DMS153 treated with DMSO at 0.1 percent for 48 hours (cell line): Measurements from ENCODE around the gene TACR2.
"Not testable (repeated sequence)": the region's sequence is repeated elsewhere in the genome, so short reads cannot be mapped to it uniquely, and the experiment has no call there.

ENCODE experiments used
- DNase-seq: peaks from one replicate; lab custom pipeline; 2025; ENCODE audit not compliant: unreplicated experiment; lab: John Stamatoyannopoulos, UW

The TACR2 gene

DNA sequence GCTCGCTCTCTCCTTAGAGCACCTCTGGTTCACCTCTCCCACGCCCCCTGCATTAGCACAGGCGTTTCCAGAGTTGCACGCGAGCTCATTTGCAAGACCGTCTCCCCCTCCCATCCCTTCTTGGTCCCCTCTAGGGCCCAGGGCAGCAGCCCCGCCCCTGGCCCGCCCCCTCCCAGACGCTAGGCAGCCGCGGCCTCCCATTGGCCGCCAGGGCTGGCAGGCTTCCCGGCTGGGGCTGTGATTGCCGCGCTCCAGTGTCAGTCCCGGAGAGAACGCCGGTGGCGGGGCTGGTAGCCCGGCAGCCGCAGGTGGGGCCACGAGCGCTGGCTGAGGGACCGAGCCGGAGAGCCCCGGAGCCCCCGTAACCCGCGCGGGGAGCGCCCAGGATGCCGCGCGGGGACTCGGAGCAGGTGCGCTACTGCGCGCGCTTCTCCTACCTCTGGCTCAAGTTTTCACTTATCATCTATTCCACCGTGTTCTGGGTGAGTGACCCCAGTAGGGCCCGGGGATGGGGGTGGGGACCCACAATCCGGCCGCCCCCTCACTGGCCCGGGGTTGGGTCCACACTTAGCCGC lies 34.6 kb upstream of the TACR2 start, which contains the start of gene TSPAN15:
TSPAN15 (plus strand) TSS at position 257 of the 575 bp plus-strand sequence; CDS start at position 387, 130 bp downstream.
- peak; percentile 77 for DNase-seq

DNA sequence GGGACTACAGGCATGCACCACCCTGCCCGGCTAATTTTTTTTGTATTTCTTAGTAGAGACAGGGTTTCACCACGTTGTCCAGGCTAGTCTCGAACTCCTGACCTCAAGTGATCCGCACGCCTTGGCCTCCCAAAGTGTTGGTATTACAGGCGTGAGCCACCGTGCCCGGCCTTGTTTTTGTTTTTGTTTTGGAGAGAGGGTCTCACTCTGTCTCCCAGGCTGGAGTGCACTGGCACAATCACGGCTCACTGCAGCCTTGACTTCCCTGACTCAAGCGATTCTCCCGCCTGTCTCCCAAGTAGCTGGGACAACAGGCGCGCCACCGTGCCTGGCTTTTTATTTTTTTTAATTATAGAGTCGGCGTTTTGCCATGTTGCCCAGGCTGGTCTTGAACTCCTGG lies 33.7 kb upstream of the TACR2 start:
- not testable (repeated sequence) for DNase-seq

DNA sequence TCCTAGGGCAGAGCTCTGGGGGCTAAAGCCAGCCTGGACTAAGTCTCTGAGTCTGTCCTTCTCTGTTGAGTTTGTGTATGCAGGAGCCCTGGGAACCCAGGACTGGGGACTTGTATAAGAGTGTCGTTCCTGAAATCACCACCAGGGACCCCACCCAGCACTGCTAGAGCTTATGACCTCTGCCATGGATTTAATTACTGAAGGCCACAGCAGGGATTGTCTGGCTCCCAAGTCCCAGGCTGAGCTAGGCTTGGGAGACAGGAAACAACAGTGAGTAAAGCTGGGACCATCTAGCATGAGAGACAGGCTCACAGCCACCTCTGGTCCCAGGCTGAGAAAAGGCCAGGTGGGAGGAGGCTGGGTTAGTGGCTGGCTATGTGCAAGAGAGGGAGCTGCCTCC lies 33.1 kb upstream of the TACR2 start:
- DNase-seq = peak; percentile 84

DNA sequence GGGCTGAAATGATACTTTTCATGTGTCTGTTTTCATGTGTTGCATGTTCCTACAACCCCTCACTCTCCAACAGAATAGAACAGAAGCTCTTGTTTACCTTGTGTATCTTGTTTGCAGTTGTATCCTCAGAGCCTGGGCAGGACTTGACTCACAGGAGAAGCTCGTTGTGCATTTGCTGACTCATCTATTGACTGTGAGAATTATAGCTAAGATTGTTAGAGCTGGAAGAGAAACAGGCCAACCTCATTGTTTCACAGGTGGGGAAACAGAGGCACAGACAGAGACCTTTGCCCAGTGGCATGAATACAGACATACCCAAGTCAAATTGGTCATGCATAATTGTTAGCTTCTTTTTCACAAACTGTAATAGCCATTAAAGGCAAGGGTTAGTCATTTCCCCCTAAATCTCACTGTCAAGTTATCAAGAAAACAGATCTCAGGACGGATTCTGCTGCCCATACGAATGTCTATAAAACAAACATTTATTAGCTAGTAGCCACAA lies 30.0 kb upstream of the TACR2 start:
- DNase-seq = no peak

DNA sequence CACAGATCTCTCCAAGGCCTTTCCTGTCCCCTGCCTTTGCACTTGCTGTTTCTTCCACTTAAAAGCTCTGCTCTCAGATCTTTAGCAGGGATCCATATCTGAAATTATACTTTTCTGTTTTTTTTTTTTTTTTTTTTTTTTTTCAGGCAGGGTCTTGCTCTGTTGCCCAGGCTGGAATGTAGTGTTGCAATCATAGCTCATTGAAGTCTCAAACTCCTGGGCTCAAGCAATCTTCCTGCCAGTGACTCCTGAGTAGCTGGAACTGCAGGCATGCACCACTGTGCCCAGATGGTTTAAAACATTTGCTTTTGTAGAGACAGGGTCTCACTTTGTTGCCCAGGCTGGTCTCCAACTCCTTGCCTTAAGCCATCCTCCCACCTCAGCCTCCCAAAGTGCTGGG lies 29.5 kb upstream of the TACR2 start:
- no peak for DNase-seq

DNA sequence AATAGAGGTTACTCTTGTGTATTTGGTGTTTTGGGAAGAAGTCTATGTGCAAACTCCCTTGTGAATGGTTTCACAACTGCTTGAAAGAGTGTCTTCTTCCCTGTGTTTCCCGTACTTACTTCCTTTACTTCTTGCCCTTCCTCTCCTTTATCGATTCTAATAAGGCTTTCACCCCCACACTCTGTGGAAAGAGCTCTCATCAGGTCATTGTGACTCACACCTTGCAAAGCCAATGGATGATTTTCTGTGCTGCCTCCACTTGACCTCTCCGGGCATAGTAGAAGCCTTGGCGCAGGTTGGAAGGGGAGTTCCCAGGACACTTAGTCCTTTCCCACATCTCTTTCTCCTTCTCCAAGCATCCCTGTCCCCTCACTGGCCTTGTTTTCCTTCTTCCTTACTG lies 28.3 kb upstream of the TACR2 start:
- DNase-seq = no peak

DNA sequence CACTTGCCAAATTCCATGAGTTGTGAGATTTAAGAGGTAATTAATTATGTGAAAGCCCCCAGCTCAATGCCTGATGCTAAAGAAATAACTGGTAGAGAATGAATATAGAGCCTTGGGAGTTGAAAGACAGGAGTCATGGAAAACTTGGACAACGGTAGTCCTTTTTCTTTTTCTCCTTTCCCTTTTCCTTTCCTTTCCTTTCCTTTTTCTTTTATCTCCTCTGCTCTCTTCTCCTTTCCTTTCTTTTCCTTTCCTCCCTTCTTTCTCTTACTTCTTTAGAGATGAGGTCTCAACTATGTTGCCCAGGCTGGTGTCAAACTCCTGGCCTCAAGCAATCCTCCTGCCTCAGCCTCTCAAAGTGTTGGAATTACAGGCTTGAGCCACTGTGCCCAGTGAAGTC lies 26.6 kb upstream of the TACR2 start:
- no peak for DNase-seq

DNA sequence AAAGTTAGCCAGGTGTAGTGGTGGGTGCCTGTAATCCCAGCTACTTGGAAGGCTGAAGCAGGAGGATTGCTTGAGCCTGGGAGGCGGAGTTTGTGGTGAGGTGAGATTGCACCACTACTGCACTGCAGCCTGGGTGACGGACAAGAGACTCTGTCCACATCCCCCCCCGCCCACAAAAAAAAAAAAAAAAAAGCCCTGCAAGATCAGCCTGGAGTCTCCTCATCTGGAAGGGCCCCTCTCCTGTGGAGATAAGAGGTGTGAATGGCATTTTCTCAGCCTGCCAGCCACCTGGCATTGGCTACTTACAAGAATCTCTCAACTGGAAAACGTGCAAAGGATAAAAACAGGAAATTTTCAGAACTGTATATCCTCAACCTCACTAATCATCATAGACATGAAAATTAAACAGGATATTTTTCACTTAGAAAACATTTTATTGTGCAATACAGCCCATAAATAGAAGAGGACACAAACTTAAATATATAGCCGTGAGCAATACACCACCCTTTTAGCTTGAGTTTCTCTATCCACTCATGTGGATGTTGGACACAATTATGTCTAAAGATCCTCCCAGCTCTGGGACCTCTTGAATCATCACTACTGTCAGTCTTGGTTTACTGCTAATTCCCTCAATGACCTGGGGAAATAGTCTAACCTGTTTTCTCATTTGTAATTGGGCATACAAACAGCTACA lies 23.2 kb upstream of the TACR2 start:
- DNase-seq = peak; percentile 16

DNA sequence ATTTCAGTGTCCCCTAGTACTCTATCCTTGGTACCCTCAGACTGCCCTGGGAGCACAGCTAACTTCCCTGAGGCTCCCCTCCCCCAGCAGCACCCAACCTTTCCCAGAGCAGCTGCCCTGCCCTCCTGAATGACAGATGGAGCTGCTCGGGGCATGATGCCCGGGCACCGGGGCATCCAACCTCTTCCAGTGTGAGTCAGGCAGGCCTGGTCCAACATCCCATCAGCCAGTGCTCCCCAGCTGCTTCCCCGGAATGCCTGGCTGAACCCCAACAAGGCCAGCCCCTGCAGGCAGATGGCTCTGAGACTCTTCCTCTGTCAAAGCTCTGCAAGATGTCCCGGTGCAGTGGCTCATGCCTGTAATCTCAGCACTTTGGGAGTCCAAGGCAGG lies 22.6 kb upstream of the TACR2 start:
- peak; percentile 21 for DNase-seq

DNA sequence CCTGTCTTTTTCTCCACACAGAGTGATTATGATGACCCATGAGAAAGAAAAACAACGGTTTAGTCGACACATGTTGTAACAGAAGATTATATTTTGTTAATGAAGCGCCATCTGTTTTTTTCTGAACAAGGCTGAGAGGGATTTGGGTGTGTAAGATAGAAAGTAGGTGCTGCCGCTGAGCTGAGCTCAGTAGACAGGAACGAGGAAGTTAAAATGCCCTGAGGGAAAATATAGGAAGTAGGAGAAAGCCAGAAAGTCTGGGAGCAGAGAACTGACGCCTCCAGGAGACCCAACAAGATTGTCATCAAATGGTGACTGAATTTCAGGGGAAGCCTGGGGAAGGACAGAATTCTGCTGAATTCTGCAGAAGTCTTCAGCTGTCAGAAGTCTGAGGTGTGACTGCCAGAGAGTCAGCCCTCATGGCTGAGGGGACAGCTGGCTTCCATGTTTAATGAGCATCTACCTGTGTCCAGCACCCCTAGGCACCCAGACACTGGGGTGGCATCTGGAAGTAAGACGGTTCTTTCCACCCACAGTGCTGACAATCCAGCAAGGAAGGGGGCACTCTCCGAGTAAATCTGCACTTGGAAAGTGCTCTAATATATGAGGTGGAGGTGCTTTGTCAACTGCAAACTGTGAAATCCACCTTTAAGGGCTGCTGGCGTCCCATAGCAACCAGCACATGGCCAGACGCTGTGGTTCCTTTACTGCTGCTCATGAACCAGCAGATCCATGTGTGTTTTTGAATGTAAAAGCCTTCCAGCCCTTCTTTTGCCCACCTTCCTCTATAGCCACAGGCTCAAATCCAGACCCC lies 22.0 kb upstream of the TACR2 start:
- DNase-seq = peak; percentile 32

DNA sequence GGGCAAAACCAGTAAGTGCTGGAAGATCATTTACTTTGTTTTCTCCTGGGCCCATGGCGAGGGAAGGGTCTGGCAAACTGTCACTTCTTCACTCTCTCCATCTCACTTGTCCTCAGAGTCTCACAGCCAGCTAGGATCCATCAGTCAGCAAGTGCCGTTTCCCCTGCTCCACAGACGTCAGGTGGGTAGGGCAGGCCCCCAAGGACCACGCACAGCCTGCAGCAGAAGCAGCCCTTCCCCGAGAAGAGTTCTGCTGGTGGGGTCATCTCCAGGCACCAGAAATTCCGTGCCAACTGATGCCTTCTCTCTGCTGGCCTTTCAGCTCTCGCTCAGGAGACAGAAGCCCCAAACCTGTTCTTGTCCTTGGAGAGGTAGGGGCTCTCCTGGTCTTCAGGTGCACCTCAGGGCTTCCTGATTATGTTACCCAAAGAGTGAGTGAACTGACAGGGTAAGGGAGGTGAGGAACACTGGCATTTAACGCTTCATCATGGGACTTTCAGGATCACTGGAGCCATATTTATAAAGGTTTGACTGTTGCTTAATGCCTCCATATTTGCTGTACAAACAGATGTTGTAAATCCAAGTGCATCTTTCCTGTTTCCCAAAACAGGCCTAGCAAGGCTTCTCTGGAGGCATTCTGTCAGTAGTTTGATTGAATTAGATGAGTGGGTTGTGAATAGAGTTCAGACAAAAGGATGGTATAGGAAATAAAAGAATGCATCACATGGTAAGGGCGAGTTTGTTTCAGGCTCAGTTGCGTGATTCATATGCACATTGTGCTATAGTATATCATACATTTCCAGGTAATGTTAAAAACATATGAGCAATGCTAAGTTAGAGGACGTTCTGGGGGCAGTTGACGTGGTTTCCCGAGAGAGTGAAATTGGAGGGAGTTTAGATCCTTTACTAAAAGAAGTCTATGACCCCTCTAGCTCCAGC lies 20.9 kb upstream of the TACR2 start:
- no peak for DNase-seq

DNA sequence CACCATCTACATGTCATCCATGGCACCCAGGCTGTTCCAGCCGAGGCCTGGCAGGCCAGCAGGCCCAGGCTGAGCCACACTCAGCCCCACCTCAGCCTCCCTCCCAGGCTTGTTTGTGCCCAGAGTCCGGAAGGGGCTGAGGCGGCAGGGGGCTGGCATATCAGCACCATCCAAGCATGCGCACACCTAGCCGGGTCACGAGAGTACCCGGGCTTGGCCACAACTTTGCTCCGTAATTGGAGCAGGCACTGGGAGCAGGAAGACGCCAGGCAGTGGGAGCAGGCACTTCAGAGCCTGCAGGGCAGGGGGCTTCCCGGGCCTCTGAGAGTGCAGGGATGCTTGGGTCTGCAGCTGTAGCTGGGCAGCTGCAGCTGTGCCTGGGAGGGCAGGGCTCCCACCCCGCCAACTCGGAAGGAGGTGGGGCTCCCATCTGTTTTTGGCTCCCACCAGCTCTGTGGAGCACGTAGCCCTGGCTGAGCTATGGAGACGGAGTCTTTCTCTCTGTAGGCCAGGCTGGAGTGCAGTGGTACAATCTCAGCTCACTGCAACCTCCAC lies 19.3 kb upstream of the TACR2 start:
- DNase-seq = no peak

DNA sequence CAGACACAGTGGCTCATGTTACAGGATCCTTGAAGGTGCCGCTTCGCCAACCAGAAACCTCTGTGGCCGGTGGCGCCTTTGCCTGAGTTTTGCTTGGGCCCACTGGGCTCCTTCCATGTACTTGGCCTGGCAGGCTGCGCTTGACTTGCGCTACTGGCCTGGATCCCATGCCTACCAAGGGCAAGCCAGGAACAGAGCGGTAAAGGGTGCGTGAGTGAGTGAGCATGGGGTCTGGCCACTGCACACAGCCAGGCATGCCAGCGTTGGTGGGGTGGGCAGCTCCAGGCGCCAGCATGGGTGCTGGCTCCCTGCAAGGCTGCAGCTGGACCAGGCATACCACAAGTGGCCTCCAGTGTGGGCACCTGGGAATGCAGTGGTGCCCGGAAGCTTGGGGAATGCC lies 18.2 kb upstream of the TACR2 start:
- no peak for DNase-seq

DNA sequence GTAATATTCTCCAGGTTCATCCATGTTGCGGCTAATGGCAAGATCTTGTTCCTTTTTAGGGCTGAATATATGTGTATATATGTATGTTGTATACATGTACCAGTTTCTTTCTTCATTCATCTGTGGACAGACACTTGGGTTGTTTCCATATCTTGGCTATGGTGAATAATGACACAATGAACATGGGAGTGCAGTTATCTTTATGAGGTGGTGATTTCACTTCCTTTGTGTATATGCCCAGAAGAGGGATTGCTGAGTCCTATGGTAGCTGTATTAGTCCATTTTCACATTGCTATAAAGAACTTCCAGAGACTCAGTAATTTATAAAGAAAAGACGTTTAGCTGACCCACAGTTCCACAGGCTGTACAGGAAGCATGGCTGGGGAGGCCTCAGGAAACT lies 17.5 kb upstream of the TACR2 start:
- DNase-seq = no peak

DNA sequence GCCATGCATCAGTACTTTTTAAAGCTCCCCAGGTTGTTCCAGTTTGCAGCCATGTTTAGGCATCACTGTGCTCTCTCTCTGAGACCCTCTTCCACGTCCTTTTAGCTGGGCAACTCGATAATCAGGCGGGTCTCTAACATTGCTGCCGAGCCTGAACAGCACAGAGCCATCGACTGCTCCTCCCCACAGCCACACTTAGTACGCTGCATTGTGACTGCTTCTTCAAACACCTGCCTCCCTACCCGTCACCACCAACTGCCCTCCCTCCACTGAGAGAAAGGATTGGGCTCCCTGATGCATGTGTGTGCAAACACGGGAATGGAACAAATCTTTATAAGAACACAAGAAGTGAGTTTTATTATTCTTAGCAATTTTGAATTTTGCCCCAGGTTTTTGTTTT lies 11.4 kb upstream of the TACR2 start:
- DNase-seq = peak; percentile 12

DNA sequence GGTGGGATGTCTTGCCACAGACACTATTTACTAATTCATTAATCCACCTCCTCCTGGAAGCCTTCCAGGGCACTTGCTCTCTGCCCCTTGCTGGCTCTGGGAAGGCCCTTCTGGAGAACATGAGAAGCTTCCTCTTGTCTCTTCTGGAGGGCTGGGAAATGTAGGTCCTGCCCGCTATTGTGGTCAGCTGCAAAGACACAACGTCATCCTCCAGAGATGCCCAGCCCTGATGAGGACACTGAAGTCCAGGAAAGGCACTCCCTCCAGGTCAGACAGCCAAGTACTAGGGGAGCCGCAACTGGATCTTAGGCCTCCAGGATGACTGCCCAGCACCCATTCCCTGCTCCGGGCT lies 9.6 kb upstream of the TACR2 start:
- DNase-seq = no peak

DNA sequence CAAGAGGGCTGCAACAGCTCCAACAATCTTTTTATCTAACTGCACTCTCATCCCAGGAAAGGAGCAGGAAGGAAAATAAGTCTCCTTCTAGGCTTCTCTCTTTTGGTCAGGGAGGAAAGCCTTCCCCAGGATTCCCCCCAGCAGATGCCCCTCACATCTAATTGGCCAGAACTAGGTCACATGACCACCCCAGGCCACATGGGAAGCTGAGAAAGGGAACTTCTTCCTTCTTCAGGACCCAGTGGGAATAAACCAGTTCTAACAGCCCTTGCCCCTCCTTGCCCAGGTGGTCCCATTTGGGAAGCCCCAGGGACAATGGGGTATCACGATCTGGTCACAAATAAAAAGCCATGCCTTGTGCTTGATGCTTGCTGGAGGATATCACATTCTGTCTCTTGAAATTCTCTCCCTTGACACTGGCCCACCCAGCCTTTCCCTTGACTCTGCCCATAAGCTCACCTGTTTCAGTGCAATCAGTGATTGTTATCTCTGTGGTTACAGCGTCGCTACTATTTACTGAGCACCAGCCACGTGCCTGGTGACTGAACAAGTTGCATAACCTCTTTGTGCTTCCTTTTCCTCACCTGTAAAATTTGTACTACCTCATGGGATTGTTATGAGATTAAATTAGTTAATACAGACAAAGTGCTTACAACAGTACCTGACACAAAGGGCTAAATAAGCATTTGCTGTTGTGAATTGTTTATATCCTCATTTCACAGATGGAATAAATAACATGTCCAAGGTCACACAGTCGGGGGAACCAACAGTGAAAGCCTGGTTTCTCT lies 9.0 kb upstream of the TACR2 start:
- peak; percentile 49 for DNase-seq

DNA sequence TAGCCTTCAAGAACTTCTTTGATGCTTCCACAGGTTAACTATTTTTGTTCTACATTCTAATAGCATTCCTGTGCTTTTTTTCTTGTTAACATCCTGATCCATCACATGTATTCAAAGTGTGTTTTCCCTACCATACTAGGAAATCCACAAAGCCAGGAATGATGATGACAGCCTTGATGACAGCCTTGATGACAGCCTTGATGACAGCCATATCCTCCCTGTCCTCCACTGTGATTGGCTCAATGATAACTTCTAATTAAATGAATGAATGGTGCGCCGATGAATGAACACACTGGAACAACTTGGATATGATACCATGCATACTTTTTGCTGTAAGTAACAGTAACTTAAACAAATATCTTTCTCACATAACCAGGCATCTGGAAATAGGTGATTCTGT lies 8.3 kb upstream of the TACR2 start:
- no peak for DNase-seq

DNA sequence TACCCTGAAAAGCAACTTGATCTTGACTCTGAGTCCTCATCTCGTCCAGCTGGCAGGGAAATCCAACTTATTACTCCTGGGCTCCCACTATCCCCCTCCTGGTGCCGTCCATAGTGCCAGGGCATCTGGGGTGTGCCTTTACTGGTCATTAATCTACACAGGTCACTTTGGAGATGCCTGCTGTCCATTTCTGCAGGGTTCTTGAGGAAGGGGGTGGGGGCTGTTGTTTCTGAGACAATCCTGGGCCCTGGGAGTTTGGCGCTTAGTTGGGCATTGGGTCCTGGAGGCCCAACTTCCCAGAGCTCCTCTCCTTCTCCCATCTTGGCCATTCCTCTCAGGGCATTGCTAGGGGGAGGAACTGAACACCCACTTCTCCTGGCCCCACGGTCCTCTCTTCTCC lies 6.0 kb upstream of the TACR2 start:
- DNase-seq = no peak
